ENCODE measurements around the gene CD300A.
A peak's percentile ranks its signal among the peaks of the same experiment; 100 is the strongest.

Gene CD300A

DNA sequence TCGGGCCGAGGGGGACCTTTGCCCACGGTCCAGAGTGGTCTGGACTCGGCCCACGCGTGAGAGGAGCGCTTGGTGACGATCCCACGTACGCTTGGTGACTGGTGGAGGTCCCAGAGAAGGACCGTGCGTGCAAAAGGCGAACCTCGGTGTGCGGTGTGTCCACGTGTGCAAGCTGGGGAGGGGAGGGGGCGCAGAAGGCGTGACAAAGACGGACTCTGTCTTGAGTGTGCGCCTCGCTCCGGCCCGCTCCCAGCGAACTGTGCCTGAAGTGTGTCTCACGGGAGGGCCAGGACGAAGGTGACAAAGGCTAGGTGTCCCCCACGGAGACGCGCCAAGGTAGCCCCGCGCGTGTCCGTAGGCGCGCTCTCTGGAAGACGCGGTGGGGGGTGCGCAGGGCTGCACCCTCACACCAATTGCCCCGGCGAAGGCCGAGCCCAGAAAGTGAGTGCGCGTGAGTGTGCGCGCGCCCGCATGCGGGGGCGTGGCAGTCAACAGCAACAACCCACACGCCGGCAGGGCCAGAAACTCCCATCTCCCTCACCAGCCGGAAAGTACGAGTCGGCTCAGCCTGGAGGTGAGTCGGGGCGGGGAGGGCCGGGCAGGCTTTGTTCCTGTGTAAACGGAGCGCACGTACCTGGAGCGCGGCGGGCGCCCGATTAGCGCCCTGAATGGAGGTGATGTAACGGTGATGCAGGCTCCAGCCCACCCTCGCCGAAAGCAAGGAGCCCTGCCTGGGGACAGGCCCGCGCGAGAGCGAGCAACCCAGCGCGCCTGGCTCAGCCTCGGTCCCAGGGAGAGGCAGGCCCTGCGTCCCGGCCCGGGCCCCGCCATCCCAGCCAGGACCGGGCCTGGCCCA lies 34.6 kb upstream of the CD300A start, which contains the start of gene GPRC5C:
GPRC5C (plus strand) TSS at position 521 of the 856 bp plus-strand sequence. CDS start 7,689 bp downstream, outside the sequence.
- ATAC-seq (replicated peaks): peak; percentile 78
- Mint-ChIP-seq H3K4me3 (peak within 1 kb of the TSS; percentile 74 to 76), H3K27me3 (peaks cover 40 to 77% of the 10 kb centered on the region in 2 donors), H3K27ac (no peak within 1 kb of the TSS), H3K4me1 (ENCODE audit: low read depth in 2 of 2) (peaks cover 3 to 5% of the 10 kb centered on the region in 2 donors), H3K36me3 (ENCODE audit: insufficient read depth) (peaks cover 7% of the 10 kb centered on the region), H3K9me3 (no peaks in the 10 kb centered on the region)
- peak; percentile 22 to 34 (median 26) for DNase-seq

DNA sequence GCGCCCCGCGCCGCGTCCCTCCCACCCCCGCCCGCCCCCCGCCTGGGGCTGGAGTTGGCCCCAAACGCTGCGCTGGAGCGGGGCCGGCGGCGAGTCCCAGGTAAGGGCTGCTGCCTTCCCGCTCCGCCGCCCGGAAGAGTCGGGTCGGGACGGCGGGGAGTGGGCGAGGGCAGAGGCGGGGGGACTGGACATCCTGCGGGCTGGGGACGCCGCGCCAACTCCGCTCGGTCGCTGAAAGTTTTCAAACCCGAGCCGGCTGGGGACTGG lies 34.1 kb upstream of the CD300A start:
- Mint-ChIP-seq H3K36me3 (ENCODE audit: insufficient read depth) (peaks cover 7% of the 10 kb centered on the region), H3K4me1 (ENCODE audit: low read depth in 2 of 2) (peaks cover 3 to 5% of the 10 kb centered on the region in 2 donors), H3K4me3 (no peak overlapping the region), H3K27me3 (peaks cover 40 to 77% of the 10 kb centered on the region in 2 donors), H3K9me3 (no peaks in the 10 kb centered on the region), H3K27ac (no peak overlapping the region)
- no peak for DNase-seq
- ATAC-seq (replicated peaks): no peak

DNA sequence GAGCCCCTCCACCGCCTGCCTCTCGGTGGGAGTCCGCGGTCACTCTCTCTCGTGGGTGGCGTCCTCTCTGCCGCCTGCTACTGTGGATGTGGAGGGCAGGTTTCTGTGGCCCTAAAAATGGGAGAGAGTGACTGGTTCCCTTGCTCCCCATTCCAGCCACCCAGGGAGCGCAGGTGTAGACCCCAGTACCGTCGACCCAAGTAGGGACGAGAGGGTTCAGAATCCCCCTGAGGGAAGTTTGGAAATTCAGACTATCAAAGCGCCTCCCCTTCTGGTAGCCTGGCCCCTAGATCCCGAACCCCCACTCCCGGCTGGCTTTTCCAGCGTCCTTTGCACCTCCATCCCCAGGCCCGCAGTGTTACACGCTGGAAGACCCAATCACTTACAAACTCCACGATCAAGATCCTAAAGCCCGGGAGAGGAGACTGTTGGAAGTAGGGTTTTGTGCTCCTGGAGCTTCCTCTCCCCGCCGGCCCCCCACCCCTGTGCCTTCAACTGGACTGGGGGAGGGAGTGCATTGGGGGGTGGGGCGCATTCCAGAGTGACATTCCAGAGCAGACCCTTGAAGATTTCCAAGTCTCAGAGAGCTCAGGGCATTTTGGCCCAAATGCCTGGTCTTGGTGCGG lies 33.6 kb upstream of the CD300A start:
- peaks cover 40 to 72% of the 10 kb centered on the region in 2 donors for H3K27me3 Mint-ChIP-seq
- H3K4me3 Mint-ChIP-seq: peak overlapping the region; percentile 27 to 63
- peaks cover 3 to 5% of the 10 kb centered on the region in 2 donors for H3K4me1 Mint-ChIP-seq (ENCODE audit: low read depth in 2 of 2)
- no peak overlapping the region for H3K27ac Mint-ChIP-seq
- no peak for DNase-seq
- peaks cover 8% of the 10 kb centered on the region for H3K36me3 Mint-ChIP-seq (ENCODE audit: insufficient read depth)
- no peak for ATAC-seq (replicated peaks)
- H3K9me3 Mint-ChIP-seq: peaks cover 0 to under 1% of the 10 kb centered on the region in 2 donors

DNA sequence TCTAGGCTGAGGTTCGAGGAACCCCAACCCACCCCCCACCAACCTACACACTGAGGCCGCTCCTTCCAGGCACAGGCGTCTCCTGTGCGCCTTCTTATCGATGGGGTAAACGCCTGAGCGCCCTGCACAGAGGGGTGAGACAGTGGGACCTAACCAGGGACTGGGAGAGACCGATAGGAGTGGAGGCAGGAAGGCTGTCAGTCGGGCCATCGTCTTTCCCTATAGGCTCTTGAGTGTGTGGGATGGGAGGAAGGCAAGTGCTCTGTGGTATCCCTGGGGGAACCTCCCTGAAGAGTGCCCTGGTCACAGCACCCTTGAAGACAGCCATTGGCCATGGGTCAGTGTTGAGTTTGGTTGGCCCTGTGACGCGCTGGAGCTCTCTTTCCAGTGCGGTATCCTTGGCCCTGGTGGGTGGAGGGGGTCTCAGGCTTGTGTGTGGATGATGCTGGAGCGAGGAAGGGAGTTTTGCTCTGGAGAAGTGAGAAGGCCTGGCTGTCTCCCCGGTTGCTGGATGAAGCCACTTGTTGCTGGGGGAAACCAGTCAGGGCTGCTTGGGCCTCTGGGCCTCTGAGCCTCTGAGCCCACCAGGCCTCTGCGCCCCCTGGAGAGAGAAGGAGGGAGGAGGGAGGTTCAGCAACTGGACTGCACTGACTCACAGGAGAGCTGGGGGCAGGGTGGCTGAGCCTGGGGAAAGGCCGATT lies 32.9 kb upstream of the CD300A start:
- ATAC-seq (replicated peaks): no peak
- DNase-seq: no peak
- no peak overlapping the region for H3K4me3 Mint-ChIP-seq

DNA sequence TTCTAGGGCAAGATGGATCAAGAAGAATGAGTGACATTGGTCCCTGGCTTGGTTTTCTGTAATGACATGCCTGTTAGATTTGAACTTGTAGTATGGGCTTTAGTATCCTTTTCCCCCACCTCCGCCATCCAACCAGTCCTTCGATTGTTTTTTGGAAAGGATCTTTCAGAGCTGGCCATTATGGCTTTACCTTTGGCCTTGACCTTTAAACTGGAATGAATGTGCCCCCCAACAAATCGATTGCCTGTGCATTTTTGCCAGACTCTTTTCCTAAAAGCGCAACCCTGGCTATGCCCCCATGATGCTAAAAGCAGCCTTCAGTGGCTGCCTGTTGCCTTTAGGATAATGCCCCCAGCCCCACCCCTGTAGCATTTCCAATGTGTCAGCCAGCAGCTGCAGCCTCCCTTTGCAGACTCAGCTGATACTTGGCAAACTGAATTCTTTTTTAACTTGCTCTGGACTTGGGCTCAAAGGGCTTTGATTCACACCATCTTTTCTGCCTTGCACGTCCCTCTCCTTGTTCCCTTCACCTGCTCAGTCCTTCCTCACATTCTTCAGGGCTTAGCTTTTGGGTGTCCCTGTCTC lies 30.6 kb upstream of the CD300A start:
- H3K36me3 Mint-ChIP-seq (ENCODE audit: insufficient read depth): peaks cover 12% of the 10 kb centered on the region
- peaks cover 3 to 12% of the 10 kb centered on the region in 2 donors for H3K4me1 Mint-ChIP-seq (ENCODE audit: low read depth in 2 of 2)
- ATAC-seq (replicated peaks): no peak

More for the DNA sequence above, 32.9 kb upstream of the CD300A start:
- H3K4me1 Mint-ChIP-seq (ENCODE audit: low read depth in 2 of 2): peaks cover 3 to 5% of the 10 kb centered on the region in 2 donors
- no peak overlapping the region for H3K27ac Mint-ChIP-seq
- H3K27me3 Mint-ChIP-seq: peaks cover 40 to 71% of the 10 kb centered on the region in 2 donors
- H3K36me3 Mint-ChIP-seq (ENCODE audit: insufficient read depth): peaks cover 10% of the 10 kb centered on the region
- H3K9me3 Mint-ChIP-seq: peaks cover 0 to 2% of the 10 kb centered on the region in 2 donors

DNA sequence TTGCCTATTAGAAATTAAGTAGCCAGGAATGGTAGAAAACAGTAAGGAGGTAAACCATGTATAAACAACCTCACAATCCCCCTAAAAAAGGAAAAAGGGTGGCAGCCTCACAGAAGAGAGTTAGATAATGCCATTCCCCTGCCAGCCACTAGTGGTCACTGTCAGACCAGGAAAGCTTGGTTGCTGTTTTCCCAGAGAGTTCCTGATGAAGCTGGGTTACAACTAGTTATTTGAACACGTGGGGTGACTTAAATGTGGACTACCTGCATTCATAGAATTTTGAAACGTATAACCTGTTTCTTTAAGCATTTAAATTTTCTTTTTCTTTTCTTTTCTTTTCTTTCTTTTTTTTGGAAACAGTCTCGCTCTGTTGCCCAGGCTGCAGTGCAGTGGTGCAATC lies 28.7 kb upstream of the CD300A start:
- no peak for DNase-seq

More for the DNA sequence above, 30.6 kb upstream of the CD300A start:
- no peak for DNase-seq
- Mint-ChIP-seq H3K27me3 (peaks cover 28 to 63% of the 10 kb centered on the region in 2 donors), H3K27ac (no peak overlapping the region), H3K4me3 (no peak overlapping the region), H3K9me3 (peaks cover 0 to 5% of the 10 kb centered on the region in 2 donors)

DNA sequence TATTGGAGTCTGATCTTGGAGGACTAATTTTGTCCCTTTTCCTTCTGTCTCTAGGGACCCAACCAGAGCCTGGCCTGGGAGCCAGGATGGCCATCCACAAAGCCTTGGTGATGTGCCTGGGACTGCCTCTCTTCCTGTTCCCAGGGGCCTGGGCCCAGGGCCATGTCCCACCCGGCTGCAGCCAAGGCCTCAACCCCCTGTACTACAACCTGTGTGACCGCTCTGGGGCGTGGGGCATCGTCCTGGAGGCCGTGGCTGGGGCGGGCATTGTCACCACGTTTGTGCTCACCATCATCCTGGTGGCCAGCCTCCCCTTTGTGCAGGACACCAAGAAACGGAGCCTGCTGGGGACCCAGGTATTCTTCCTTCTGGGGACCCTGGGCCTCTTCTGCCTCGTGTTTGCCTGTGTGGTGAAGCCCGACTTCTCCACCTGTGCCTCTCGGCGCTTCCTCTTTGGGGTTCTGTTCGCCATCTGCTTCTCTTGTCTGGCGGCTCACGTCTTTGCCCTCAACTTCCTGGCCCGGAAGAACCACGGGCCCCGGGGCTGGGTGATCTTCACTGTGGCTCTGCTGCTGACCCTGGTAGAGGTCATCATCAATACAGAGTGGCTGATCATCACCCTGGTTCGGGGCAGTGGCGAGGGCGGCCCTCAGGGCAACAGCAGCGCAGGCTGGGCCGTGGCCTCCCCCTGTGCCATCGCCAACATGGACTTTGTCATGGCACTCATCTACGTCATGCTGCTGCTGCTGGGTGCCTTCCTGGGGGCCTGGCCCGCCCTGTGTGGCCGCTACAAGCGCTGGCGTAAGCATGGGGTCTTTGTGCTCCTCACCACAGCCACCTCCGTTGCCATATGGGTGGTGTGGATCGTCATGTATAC lies 26.5 kb upstream of the CD300A start:
- ATAC-seq (replicated peaks) (no peak), DNase-seq (no peak)
- peaks cover 6% of the 10 kb centered on the region for H3K36me3 Mint-ChIP-seq (ENCODE audit: insufficient read depth)
- H3K27ac Mint-ChIP-seq: no peak overlapping the region
- H3K27me3 Mint-ChIP-seq: peaks cover 5 to 55% of the 10 kb centered on the region in 2 donors
- peaks cover 0 to 14% of the 10 kb centered on the region in 2 donors for H3K4me1 Mint-ChIP-seq (ENCODE audit: low read depth in 2 of 2)
- H3K9me3 Mint-ChIP-seq: peaks cover 0 to 5% of the 10 kb centered on the region in 2 donors
- no peak overlapping the region for H3K4me3 Mint-ChIP-seq

More for the DNA sequence above, 28.7 kb upstream of the CD300A start:
- Mint-ChIP-seq H3K4me3 (no peak overlapping the region), H3K27ac (no peak overlapping the region), H3K27me3 (peaks cover 18 to 55% of the 10 kb centered on the region in 2 donors), H3K4me1 (ENCODE audit: low read depth in 2 of 2) (peaks cover 0 to 11% of the 10 kb centered on the region in 2 donors), H3K36me3 (ENCODE audit: insufficient read depth) (peaks cover 12% of the 10 kb centered on the region), H3K9me3 (peaks cover 0 to 5% of the 10 kb centered on the region in 2 donors)
- ATAC-seq (replicated peaks): no peak

DNA sequence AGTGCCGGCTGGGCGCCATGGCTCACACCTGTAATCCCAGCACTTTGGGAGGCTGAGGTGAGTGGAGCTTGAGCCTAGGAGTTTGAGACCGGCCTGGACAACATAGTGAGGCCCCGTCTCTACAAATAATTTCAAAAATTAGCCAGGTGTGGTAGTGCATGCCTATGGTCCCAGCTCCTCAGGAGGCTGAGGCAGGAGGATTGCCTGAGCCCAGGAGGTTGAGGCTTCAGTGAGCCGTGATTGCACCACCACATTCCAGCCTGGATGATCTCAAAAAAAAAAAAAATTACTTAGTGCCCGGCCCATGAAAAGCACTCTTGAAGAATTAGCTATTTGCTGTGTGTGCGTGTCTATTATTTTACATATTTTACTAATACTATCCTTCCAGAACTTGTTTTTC lies 24.9 kb upstream of the CD300A start:
- no peak overlapping the region for H3K27ac Mint-ChIP-seq
- H3K9me3 Mint-ChIP-seq: peaks cover 0 to 5% of the 10 kb centered on the region in 2 donors
- H3K4me3 Mint-ChIP-seq: no peak overlapping the region
- H3K27me3 Mint-ChIP-seq: peaks cover 0 to 40% of the 10 kb centered on the region in 2 donors
- no peak for DNase-seq
- no peak for ATAC-seq (replicated peaks)
- peaks cover 6% of the 10 kb centered on the region for H3K36me3 Mint-ChIP-seq (ENCODE audit: insufficient read depth)
- H3K4me1 Mint-ChIP-seq (ENCODE audit: low read depth in 2 of 2): peaks cover 0 to 14% of the 10 kb centered on the region in 2 donors

DNA sequence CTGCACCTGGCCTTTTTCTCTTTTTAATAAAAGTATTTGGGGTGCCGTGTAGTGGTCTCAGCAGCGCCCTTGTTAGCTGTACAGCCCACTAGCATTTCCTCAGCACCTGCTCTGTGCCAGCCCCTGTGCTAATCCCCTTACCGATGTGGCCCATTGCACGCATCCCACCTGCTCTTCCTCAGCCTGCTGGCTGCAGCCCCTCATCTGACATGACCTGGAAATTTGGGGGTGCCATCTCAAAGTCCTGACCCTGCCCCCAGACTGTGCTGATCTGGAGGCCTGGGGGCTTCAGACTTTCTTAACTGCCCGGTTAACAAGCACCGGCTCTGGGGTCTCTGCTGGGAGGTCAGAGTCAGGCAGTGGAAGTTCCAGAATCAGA lies 24.2 kb upstream of the CD300A start:
- peaks cover 0 to 33% of the 10 kb centered on the region in 2 donors for H3K27me3 Mint-ChIP-seq
- no peak for DNase-seq
- peaks cover 0 to 5% of the 10 kb centered on the region in 2 donors for H3K9me3 Mint-ChIP-seq
- ATAC-seq (replicated peaks): no peak
- peak overlapping the region in 1 of 2 donors; percentile 38 for H3K27ac Mint-ChIP-seq
- H3K36me3 Mint-ChIP-seq (ENCODE audit: insufficient read depth): peaks cover 6% of the 10 kb centered on the region
- H3K4me3 Mint-ChIP-seq: no peak overlapping the region
- peaks cover 0 to 14% of the 10 kb centered on the region in 2 donors for H3K4me1 Mint-ChIP-seq (ENCODE audit: low read depth in 2 of 2)

DNA sequence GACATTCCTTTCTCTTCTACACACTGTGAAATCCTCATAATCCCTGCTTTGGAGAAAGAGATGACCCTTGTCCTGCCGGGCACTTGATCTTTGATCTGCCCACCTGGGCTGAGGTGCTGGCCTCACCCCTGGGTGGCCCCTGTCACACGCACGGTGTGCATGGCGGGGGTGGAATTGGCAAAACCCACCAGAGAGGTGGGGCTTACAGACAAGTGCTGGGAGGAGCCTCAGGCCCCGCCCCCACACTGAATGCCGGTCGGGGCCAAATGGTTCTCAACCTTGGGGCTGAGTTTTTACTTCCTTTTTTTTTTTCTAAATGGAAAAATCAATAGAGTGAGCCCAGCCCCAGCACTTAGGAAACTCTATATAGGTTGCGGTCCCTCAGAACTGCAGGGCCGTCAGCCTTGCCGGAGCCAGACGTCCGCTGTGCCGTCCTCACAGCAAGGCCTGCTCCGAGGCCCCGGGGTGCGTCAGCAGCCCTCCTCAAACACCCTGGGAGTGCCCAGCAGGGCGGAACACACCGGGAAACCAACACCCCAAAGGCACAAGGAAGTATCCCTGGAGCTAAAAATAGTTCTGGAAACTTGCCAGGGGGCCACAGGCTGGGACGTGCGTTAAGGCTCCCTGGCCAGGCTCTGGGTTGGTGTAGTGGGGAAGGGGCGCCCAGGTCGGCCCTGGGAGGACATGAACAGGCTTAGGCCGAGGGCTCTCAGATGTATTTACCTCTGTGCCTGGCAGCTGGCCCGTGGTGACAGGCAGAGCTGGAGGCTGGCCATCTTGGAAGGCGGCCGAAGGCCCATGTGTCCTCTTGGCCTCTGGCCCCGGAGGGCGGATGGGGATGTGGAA lies 23.5 kb upstream of the CD300A start:
- Mint-ChIP-seq H3K4me3 (peak overlapping the region in 1 of 2 donors; percentile 44), H3K9me3 (peaks cover 0 to 4% of the 10 kb centered on the region in 2 donors), H3K27ac (peak overlapping the region in 1 of 2 donors; percentile 38), H3K36me3 (ENCODE audit: insufficient read depth) (peaks cover 4% of the 10 kb centered on the region), H3K27me3 (peaks cover 0 to 33% of the 10 kb centered on the region in 2 donors), H3K4me1 (ENCODE audit: low read depth in 2 of 2) (peaks cover 0 to 14% of the 10 kb centered on the region in 2 donors)
- ATAC-seq (replicated peaks): peak; percentile 54
- no peak for DNase-seq

DNA sequence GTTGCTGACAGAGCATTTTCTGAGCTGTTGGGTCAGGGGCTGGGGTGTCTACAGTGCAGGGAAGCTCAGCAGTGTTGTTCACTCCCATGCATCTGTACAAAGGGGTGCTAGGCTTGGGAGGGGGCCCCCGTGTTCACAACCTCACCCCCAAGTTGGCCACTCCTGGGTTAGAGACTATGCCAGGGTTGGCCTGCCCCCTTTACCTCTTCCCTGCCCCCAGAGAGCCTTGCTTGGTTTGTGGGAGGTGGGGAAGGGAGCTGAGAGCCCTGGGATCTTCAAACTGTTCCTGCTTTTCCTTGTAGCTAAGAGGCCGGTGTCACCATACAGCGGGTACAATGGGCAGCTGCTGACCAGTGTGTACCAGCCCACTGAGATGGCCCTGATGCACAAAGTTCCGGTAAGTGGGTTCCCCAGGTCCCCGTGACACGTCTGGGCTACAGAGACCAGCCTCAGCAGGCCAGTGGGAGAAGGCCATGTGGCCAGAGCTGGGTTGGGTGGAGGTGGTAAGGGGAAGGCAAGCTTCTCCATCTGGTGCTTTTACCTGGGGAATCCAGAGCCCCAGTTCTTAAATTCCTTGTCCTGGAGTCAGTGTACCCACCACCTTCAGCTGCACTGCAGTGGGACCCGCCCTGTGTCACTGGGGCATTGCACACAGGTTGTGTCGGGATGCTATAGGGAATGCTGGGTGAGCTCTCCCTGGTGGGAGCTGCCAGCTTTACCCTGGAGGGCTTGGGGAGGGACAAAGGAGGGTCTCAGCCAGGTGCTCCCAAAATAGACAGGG lies 22.7 kb upstream of the CD300A start:
- ATAC-seq (replicated peaks) (no peak), DNase-seq (no peak)
- no peak overlapping the region for H3K4me3 Mint-ChIP-seq
- H3K27me3 Mint-ChIP-seq: peaks cover 0 to 33% of the 10 kb centered on the region in 2 donors
- H3K9me3 Mint-ChIP-seq: peaks cover 0 to 2% of the 10 kb centered on the region in 2 donors
- peaks cover 0 to 14% of the 10 kb centered on the region in 2 donors for H3K4me1 Mint-ChIP-seq (ENCODE audit: low read depth in 2 of 2)
- peaks cover 3% of the 10 kb centered on the region for H3K36me3 Mint-ChIP-seq (ENCODE audit: insufficient read depth)
- H3K27ac Mint-ChIP-seq: no peak overlapping the region

Measured in effector memory CD8-positive, alpha-beta T cell (primary cell).